SW 1271 (cell line): ENCODE results near the gene PCK2.
A peak's percentile ranks its signal among the peaks of the same experiment; 100 is the strongest.

Experiments used
- DNase-seq, 2 experiments: peaks; one replicate each; lab custom pipeline; 2025; lab: John Stamatoyannopoulos, UW

PCK2 gene

GRCh38 chr14:24115422-24116127 is 21.5 kb downstream of the PCK2 start:
- DNase-seq, result no peak

- no peak for DNase-seq
Observed at GRCh38 chr14:24116128-24116814, 22.2 kb downstream of the PCK2 start.

GRCh38 chr14:24117179-24117578 is 23.1 kb downstream of the PCK2 start:
- DNase-seq, result no peak

- no peak for DNase-seq
Observed at GRCh38 chr14:24119691-24120090, 25.6 kb downstream of the PCK2 start.

GRCh38 chr14:24121210-24121609 is 27.1 kb downstream of the PCK2 start:
- DNase-seq, result no peak

- no peak for DNase-seq
Observed at GRCh38 chr14:24122416-24122815, 28.3 kb downstream of the PCK2 start.

GRCh38 chr14:24122898-24123297 is 28.8 kb downstream of the PCK2 start:
- no peak for DNase-seq

- DNase-seq, result no peak
Observed at GRCh38 chr14:24123424-24124417, 29.6 kb downstream of the PCK2 start.

- no peak for DNase-seq
Observed at GRCh38 chr14:24126939-24127338, 32.8 kb downstream of the PCK2 start.

GRCh38 chr14:24127673-24128072 is 33.6 kb downstream of the PCK2 start:
- no peak for DNase-seq

- no peak for DNase-seq
Observed at GRCh38 chr14:24129410-24129998, 35.4 kb downstream of the PCK2 start.

GRCh38 chr14:24130380-24130716 is 36.2 kb downstream of the PCK2 start, which contains the start of gene FITM1:
FITM1 (plus strand) TSS chr14:24130659; CDS start chr14:24131564, 905 bp downstream.
- no peak for DNase-seq

GRCh38 chr14:24130717-24131548 is 36.8 kb downstream of the PCK2 start:
- DNase-seq, result no peak

GRCh38 chr14:24131549-24131966 is 37.4 kb downstream of the PCK2 start:
- no peak for DNase-seq

GRCh38 chr14:24132061-24132685 is 38.1 kb downstream of the PCK2 start:
- DNase-seq, result no peak

- DNase-seq, result no peak
Observed at GRCh38 chr14:24132976-24133375, 38.9 kb downstream of the PCK2 start.

GRCh38 chr14:24133735-24134134 is 39.6 kb downstream of the PCK2 start:
- DNase-seq, result no peak

GRCh38 chr14:24135584-24135833 is 41.4 kb downstream of the PCK2 start:
- DNase-seq, result no peak

GRCh38 chr14:24135834-24136683 is 41.9 kb downstream of the PCK2 start, which contains the start of gene PSME1:
PSME1 (plus strand) TSS chr14:24136194; CDS start chr14:24136263, 69 bp downstream.
- DNase-seq, result peak; percentile 53 to 86
